GM23248 (cell line): Measurements from ENCODE around the gene PPBP. TPM values are rescaled to one million over a fixed set of nuclear protein-coding genes. Genes with fewer than 3 reads are reported as not detected.

Source experiments
- DNase-seq: peaks from one replicate; pipeline ENCODE4 v3.0.0-alpha.2; 2015
- H2AFZ ChIP-seq: fragments of 200-600 bp; sonication (generic); 2 replicates; pipeline ENCODE4 v1.6.1; 2016; ENCODE audit warnings: antibody characterized with exemption
- H3F3A ChIP-seq: fragments of 200-600 bp; sonication (generic); 2 replicates; pipeline ENCODE4 v1.6.1; 2016; ENCODE audit warnings: mild to moderate bottlenecking, antibody characterized with exemption, mixed run types; ENCODE audit not compliant: insufficient read depth
- H3K27ac ChIP-seq: fragments of 200-600 bp; sonication (generic); 2 replicates; pipeline ENCODE4 v1.5.1; 2016; ENCODE audit warnings: mild to moderate bottlenecking
- H3K27me3 ChIP-seq: fragments of 200-600 bp; sonication (generic); replicated peaks from 2 replicates; pipeline ENCODE4 v1.6.1; 2016; ENCODE audit warnings: mild to moderate bottlenecking; ENCODE audit not compliant: insufficient read depth
- H3K36me3 ChIP-seq: fragments of 200-600 bp; sonication (generic); 2 replicates; pipeline ENCODE4 v1.6.1; 2016; ENCODE audit warnings: low read depth, mild to moderate bottlenecking
- H3K4me1 ChIP-seq: fragments of 200-600 bp; sonication (generic); 2 replicates; pipeline ENCODE4 v1.6.1; 2016; ENCODE audit warnings: mild to moderate bottlenecking; ENCODE audit not compliant: insufficient read depth
- H3K4me2 ChIP-seq: fragments of 200-600 bp; sonication (generic); one replicate; pipeline ENCODE4 v1.6.1; 2016; ENCODE audit warnings: mild to moderate bottlenecking; ENCODE audit not compliant: unreplicated experiment
- H3K4me3 ChIP-seq: fragments of 200-600 bp; sonication (generic); 2 replicates; pipeline ENCODE4 v1.5.1; 2016; ENCODE audit warnings: mild to moderate bottlenecking
- H3K79me2 ChIP-seq: fragments of 200-600 bp; sonication (generic); 2 replicates; pipeline ENCODE4 v1.6.1; 2016; ENCODE audit warnings: mild to moderate bottlenecking; ENCODE audit not compliant: insufficient read depth
- H3K9ac ChIP-seq: fragments of 200-600 bp; sonication (generic); 2 replicates; pipeline ENCODE4 v1.6.1; 2016; ENCODE audit warnings: mild to moderate bottlenecking
- H3K9me2 ChIP-seq: fragments of 200-600 bp; sonication (generic); 2 replicates; pipeline ENCODE4 v1.6.1; 2016; ENCODE audit warnings: mixed run types, mild to moderate bottlenecking, moderate library complexity; ENCODE audit not compliant: insufficient read depth
- H3K9me3 ChIP-seq: fragments of 200-600 bp; sonication (generic); one replicate; pipeline ENCODE4 v1.6.1; 2017; ENCODE audit warnings: low read depth
- H4K20me1 ChIP-seq: fragments of 200-600 bp; sonication (generic); 2 replicates; pipeline ENCODE4 v1.6.0; 2016; ENCODE audit not compliant: insufficient read depth
- EZH2 ChIP-seq: fragments of 200-600 bp; sonication (generic); IDR thresholded peaks from 2 replicates; pipeline ENCODE4 v1.6.1; 2018; ENCODE audit warnings: antibody characterized with exemption, mild to moderate bottlenecking; ENCODE audit not compliant: insufficient read depth, poor library complexity, severe bottlenecking
- EZH2phosphoT487 ChIP-seq: fragments of 200-600 bp; sonication (generic); IDR thresholded peaks from 2 replicates; pipeline ENCODE4 v1.6.1; 2018; ENCODE audit warnings: antibody characterized with exemption, moderate library complexity, mild to moderate bottlenecking, low read depth; ENCODE audit not compliant: insufficient read depth
- WGBS, 2 experiments: methylation state at CpG; one replicate each; pipeline ENCODE4 v1.1.6; 2015 to 2017; ENCODE audit warnings: low lambda C conversion rate in 2 of 2, low coverage in 1 of 2; ENCODE audit errors: missing lambda C conversion rate in 2 of 2; 5-methylcytosine and 5-hydroxymethylcytosine counted together
- in situ Hi-C: fragments of 300-500 bp; cut with MboI; formaldehyde crosslinking; loops from 2 replicates; pipeline ENCODE4 v1.15.0; 2020
- polyA plus RNA-seq: library from polyadenylated mRNA; unstranded; fragments of >200 nt; fragmentation: Nextera tagmentation; extraction: Ambion mirVana; gene quantifications from 2 replicates; pipeline ENCODE4 v1.2.1, GENCODE V29; 2016
- total RNA-seq: library from RNA; depleted of rRNA; stranded (reverse); fragments of >200 nt; shearing (Covaris generic); gene quantifications from 2 replicates; pipeline ENCODE4 v1.2.3, GENCODE V29; 2014

PPBP gene
- total and polyA plus RNA-seq, 2 experiments from 2014 or later = not detected

DNA sequence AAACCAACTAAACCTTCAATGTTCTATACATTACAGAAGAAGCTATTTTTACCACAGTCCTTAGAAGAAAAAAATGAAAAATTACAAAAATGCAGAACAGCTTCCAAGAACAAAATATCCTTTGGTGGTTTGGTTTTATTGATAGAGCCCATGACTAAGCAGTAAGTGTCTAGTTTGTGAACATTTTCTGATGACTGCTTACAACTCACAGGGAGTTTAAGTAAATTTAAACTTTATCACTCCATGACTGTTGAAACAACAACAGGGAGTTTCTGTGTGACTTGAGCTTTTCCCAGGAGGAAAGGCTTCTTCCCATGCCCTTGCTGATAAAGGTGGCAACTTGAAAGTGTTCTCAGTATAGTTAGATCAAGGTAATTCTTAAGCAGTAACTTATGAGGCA lies 9.1 kb downstream of the PPBP start:
- H3F3A ChIP-seq = 0 out of 2 replicates have a peak, but pooled peaks cover 8% of the 10 kb centered on the region
- no peaks in the 10 kb centered on the region for H3K79me2 ChIP-seq
- no peak overlapping the region for H3K9ac ChIP-seq
- H4K20me1 ChIP-seq = no peaks in the 10 kb centered on the region
- H3K9me3 ChIP-seq = no peaks in the 10 kb centered on the region
- peak; percentile 75 for DNase-seq
- H3K36me3 ChIP-seq = no peaks in the 10 kb centered on the region
- no peak overlapping the region for H2AFZ ChIP-seq
- peak overlapping the region; percentile 59 for H3K4me2 ChIP-seq
- no peaks in the 10 kb centered on the region; the same call in 1 of the 2 replicates for H3K9me2 ChIP-seq
- H3K27ac ChIP-seq = peak overlapping the region; percentile 33; the same call in 1 of the 2 replicates
- TF ChIP-seq EZH2phosphoT487 (no peak), EZH2 (no peak)
- in situ Hi-C loops = no loop called here
- no peak overlapping the region for H3K4me3 ChIP-seq
- peaks cover 30% of the 10 kb centered on the region for H3K4me1 ChIP-seq
- H3K27me3 ChIP-seq = 0 out of 2 replicates have a peak, but pooled peaks cover 3% of the 10 kb centered on the region

- Histone ChIP-seq H3K27ac (no peak overlapping the region), H3K4me1 (peaks cover 30% of the 10 kb centered on the region), H3K36me3 (no peaks in the 10 kb centered on the region), H3K4me2 (no peak overlapping the region), H3K27me3 (no peaks in the 10 kb centered on the region), H3K79me2 (no peaks in the 10 kb centered on the region), H3F3A (0 out of 2 replicates have a peak, but pooled peaks cover 8% of the 10 kb centered on the region), H3K9me2 (no peaks in the 10 kb centered on the region; the same call in 1 of the 2 replicates), H2AFZ (no peak overlapping the region), H3K9ac (no peak overlapping the region), H4K20me1 (no peaks in the 10 kb centered on the region), H3K9me3 (no peaks in the 10 kb centered on the region), H3K4me3 (no peak overlapping the region)
- no peak for TF ChIP-seq EZH2phosphoT487
- TF ChIP-seq EZH2 = no peak
- WGBS, 2 experiments = 71 to 79% methylated on average over 4 of the region's 4 CpGs
- in situ Hi-C loops = no loop called here
- DNase-seq = no peak
These were observed 11.3 kb downstream of the PPBP start for GRCh38 chr4:73976716-73977115.

DNA sequence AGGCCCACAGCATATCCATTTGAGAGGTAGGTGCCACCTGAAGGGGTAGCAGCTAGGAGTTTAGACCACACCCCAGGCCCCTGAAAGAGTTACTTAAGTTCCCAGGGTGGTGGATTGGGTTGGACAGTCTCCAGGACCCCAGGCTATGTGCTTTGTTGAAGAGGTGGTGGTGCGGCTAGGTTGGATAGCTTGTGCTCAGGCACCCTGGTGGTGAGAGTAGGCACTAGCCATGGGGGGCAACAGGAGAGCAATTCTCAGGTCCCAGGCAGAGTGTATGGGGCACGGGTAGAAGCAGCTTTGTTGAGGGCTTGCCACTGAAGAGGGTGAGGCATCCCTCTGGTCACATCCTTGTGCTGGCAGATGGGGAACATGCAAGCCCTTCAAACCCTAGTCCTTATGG lies 11.8 kb downstream of the PPBP start:
- Histone ChIP-seq H3K79me2 (no peaks in the 10 kb centered on the region), H3K9me3 (no peaks in the 10 kb centered on the region), H3K9ac (no peak overlapping the region), H3K27me3 (no peaks in the 10 kb centered on the region), H3K4me1 (peaks cover 30% of the 10 kb centered on the region), H3F3A (0 out of 2 replicates have a peak, but pooled peaks cover 8% of the 10 kb centered on the region), H3K4me2 (no peak overlapping the region), H3K9me2 (no peaks in the 10 kb centered on the region; the same call in 1 of the 2 replicates), H3K4me3 (no peak overlapping the region), H2AFZ (no peak overlapping the region), H3K27ac (no peak overlapping the region), H3K36me3 (no peaks in the 10 kb centered on the region), H4K20me1 (no peaks in the 10 kb centered on the region)
- DNase-seq = no peak
- in situ Hi-C loops = no loop called here
- WGBS, 2 experiments = 96 to 100% methylated on average over 2 of the region's 2 CpGs
- TF ChIP-seq EZH2 (no peak), EZH2phosphoT487 (no peak)

- in situ Hi-C loops = no loop called here
- peaks cover 27% of the 10 kb centered on the region for H3K4me1 ChIP-seq
- no peaks in the 10 kb centered on the region for H3K36me3 ChIP-seq
- TF ChIP-seq EZH2 (no peak), EZH2phosphoT487 (no peak)
- no peaks in the 10 kb centered on the region for H3K9me3 ChIP-seq
- DNase-seq = no peak
- H3K27me3 ChIP-seq = no peaks in the 10 kb centered on the region
- no peak overlapping the region for H3K4me2 ChIP-seq
- H3K9me2 ChIP-seq = no peaks in the 10 kb centered on the region; the same call in 1 of the 2 replicates
- no peak overlapping the region for H3K27ac ChIP-seq
- H3K79me2 ChIP-seq = no peaks in the 10 kb centered on the region
- H3K4me3 ChIP-seq = no peak overlapping the region
- H3K9ac ChIP-seq = no peak overlapping the region
- H4K20me1 ChIP-seq = no peaks in the 10 kb centered on the region
- H3F3A ChIP-seq = 0 out of 2 replicates have a peak, but pooled peaks cover 4% of the 10 kb centered on the region
- no peak overlapping the region for H2AFZ ChIP-seq
These were observed 13.6 kb downstream of the PPBP start for GRCh38 chr4:73974352-73974751.

DNA sequence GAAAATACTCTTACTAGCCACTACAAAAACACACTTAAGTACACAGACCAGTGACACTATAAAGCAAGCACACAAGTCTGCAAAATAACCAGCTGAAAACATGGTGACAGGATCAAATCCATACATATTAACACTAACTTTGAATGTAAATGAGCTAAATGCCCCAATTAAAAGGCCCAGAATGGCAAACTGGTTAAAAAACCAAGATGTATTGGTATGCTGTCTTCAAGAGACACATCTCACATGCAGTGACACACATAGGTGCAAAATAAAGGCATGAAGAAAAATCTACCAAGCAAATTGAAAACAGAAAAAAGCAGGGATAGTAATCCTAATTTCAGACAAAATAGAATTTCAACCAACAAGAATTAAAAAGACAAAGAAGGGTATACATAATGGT lies 17.0 kb downstream of the PPBP start:
- no peaks in the 10 kb centered on the region for H4K20me1 ChIP-seq
- H3K9me3 ChIP-seq = no peaks in the 10 kb centered on the region
- no peaks in the 10 kb centered on the region for H3K36me3 ChIP-seq
- H3K27me3 ChIP-seq = no peaks in the 10 kb centered on the region
- DNase-seq = no peak
- no peaks in the 10 kb centered on the region for H3K79me2 ChIP-seq
- no peak overlapping the region for H2AFZ ChIP-seq
- in situ Hi-C loops = no loop called here
- no peaks in the 10 kb centered on the region for H3K9me2 ChIP-seq
- H3K27ac ChIP-seq = no peak overlapping the region
- no peaks in the 10 kb centered on the region for H3K4me1 ChIP-seq
- no peaks in the 10 kb centered on the region for H3F3A ChIP-seq
- no peak overlapping the region for H3K4me3 ChIP-seq
- no peak for TF ChIP-seq EZH2
- H3K9ac ChIP-seq = no peak overlapping the region
- H3K4me2 ChIP-seq = no peak overlapping the region
